IMR-90 (cell line): Measurements from ENCODE around the gene TCF12. TPM values are rescaled to one million over a fixed set of nuclear protein-coding genes. Genes with fewer than 3 reads are reported as not detected.

Experiments
- ATAC-seq: fragments of 200-7000 bp; cut with Tn5 transposase; 2 replicates; pipeline ENCODE4 v1.9.1; 2020; ENCODE audit warnings: low read depth, mild to moderate bottlenecking, moderate library complexity
- BruUV-seq: library from RNA; stranded (reverse); fragments of 400-500 nt; replicated peaks from 2 replicates; lab custom pipeline; 2021; lab: Mats Ljungman, UMichigan
- CTCF ChIA-PET: fragments of 300-600 bp; formaldehyde crosslinking; extraction: SDS; loops from one replicate; lab custom pipeline; 2021; ENCODE audit warnings: antibody characterized with exemption; lab: Yijun Ruan, JAX
- POLR2A ChIA-PET: fragments of 300-600 bp; sonication (Branson Sonifier 250); formaldehyde crosslinking; loops from one replicate; lab custom pipeline; 2022; ENCODE audit warnings: antibody characterized with exemption; ENCODE audit not compliant: unreplicated experiment; lab: Charles Lee
- DNase-seq: peaks from one replicate; pipeline ENCODE4 v3.0.0; 2013
- H2AFZ ChIP-seq: replicated peaks from 2 replicates; pipeline ENCODE3; 2013; ENCODE audit warnings: low read length, mild to moderate bottlenecking; ENCODE audit not compliant: poor library complexity
- H2AK5ac ChIP-seq: 2 replicates; pipeline ENCODE4 v1.6.1; 2013; ENCODE audit warnings: low read depth, low read length, inconsistent platforms
- H2AK9ac ChIP-seq: replicated peaks from 2 replicates; pipeline ENCODE3; 2013; ENCODE audit warnings: mild to moderate bottlenecking, low read depth, low read length, moderate library complexity; ENCODE audit not compliant: poor library complexity
- H2BK120ac ChIP-seq: 2 replicates; pipeline ENCODE4 v1.6.1; 2013; ENCODE audit warnings: low read depth, low read length, inconsistent platforms
- H2BK15ac ChIP-seq: 3 replicates; pipeline ENCODE4 v1.6.1; 2013; ENCODE audit warnings: low read depth, low read length, inconsistent platforms
- H2BK20ac ChIP-seq: 2 replicates; pipeline ENCODE4 v1.6.1; 2013; ENCODE audit warnings: low read depth, mild to moderate bottlenecking, inconsistent platforms, low read length, moderate library complexity
- H2BK5ac ChIP-seq: 2 replicates; pipeline ENCODE4 v1.6.1; 2013; ENCODE audit warnings: mild to moderate bottlenecking, low read depth, low read length, inconsistent platforms; ENCODE audit not compliant: poor library complexity, severe bottlenecking
- H3K14ac ChIP-seq: replicated peaks from 2 replicates; pipeline ENCODE4 v1.6.1; 2013; ENCODE audit warnings: low read depth, low read length, inconsistent platforms
- H3K18ac ChIP-seq: 2 replicates; pipeline ENCODE4 v1.6.1; 2013; ENCODE audit warnings: low read depth, low read length, control low read depth
- H3K23ac ChIP-seq: 2 replicates; pipeline ENCODE4 v1.6.1; 2013; ENCODE audit warnings: low read depth, low read length, inconsistent platforms
- H3K27ac ChIP-seq: 2 replicates; pipeline ENCODE4 v1.5.1; 2013; ENCODE audit warnings: mild to moderate bottlenecking, control low read depth, low read length; ENCODE audit not compliant: insufficient read depth
- H3K27me3 ChIP-seq: 2 replicates; pipeline ENCODE4 v1.6.1; 2013; ENCODE audit warnings: low read length; ENCODE audit not compliant: control insufficient read depth, insufficient read depth
- H3K36me3 ChIP-seq: 2 replicates; pipeline ENCODE4 v1.6.1; 2013; ENCODE audit warnings: low read length, mixed read lengths; ENCODE audit not compliant: control insufficient read depth, insufficient read depth
- H3K4ac ChIP-seq: 2 replicates; pipeline ENCODE4 v1.6.1; 2013; ENCODE audit warnings: low read depth, low read length, inconsistent platforms
- H3K4me1 ChIP-seq: 2 replicates; pipeline ENCODE4 v1.6.1; 2013; ENCODE audit warnings: low read length, mixed read lengths; ENCODE audit not compliant: control insufficient read depth, insufficient read depth
- H3K4me2 ChIP-seq: 2 replicates; pipeline ENCODE4 v1.6.1; 2013; ENCODE audit warnings: low read depth, mild to moderate bottlenecking, control low read depth, low read length, moderate library complexity
- H3K4me3 ChIP-seq: 2 replicates; pipeline ENCODE4 v1.5.1; 2013; ENCODE audit warnings: low read depth, mild to moderate bottlenecking, control low read depth, low read length, moderate library complexity; ENCODE audit not compliant: insufficient read depth
- H3K56ac ChIP-seq: 2 replicates; pipeline ENCODE4 v1.6.1; 2013; ENCODE audit warnings: low read length, inconsistent platforms; ENCODE audit not compliant: insufficient read depth; ENCODE audit errors: extremely low read depth
- H3K79me1 ChIP-seq, 2 experiments: 2 replicates each; pipeline ENCODE4 v1.6.1; 2013; ENCODE audit warnings: low read length in 2 of 2, inconsistent platforms in 1 of 2, low read depth in 1 of 2
- H3K9ac ChIP-seq: 2 replicates; pipeline ENCODE4 v1.6.1; 2013; ENCODE audit warnings: low read depth, low read length, control low read depth
- H3K9me1 ChIP-seq: 2 replicates; pipeline ENCODE4 v1.6.1; 2013; ENCODE audit warnings: low read length, inconsistent platforms; ENCODE audit not compliant: insufficient read depth
- H3K9me3 ChIP-seq: 2 replicates; pipeline ENCODE4 v1.6.1; 2013; ENCODE audit warnings: low read length; ENCODE audit not compliant: control insufficient read depth, insufficient read depth
- H4K20me1 ChIP-seq: 2 replicates; pipeline ENCODE4 v1.6.1; 2013; ENCODE audit warnings: low read length, inconsistent platforms; ENCODE audit not compliant: insufficient read depth
- H4K5ac ChIP-seq: 2 replicates; pipeline ENCODE4 v1.6.1; 2013; ENCODE audit warnings: mild to moderate bottlenecking, low read depth, low read length, control low read depth
- H4K8ac ChIP-seq, 2 experiments: 2 replicates each; pipeline ENCODE4 v1.6.1; 2013; ENCODE audit warnings: low read depth in 2 of 2, low read length in 2 of 2, control low read depth in 1 of 2, inconsistent platforms in 1 of 2
- H4K91ac ChIP-seq: 2 replicates; pipeline ENCODE4 v1.6.1; 2013; ENCODE audit warnings: low read depth, low read length, inconsistent platforms; ENCODE audit not compliant: insufficient read depth
- CTCF ChIP-seq: conservative IDR thresholded peaks from 2 replicates; pipeline ENCODE4 v1.5.1; 2012; ENCODE audit warnings: mild to moderate bottlenecking, low read depth, low read length, improper control_type of control experiment
- MAZ ChIP-seq: IDR thresholded peaks from 2 replicates; pipeline ENCODE4 v1.6.1; 2012; ENCODE audit warnings: low read depth, mild to moderate bottlenecking, low read length, improper control_type of control experiment, moderate library complexity, borderline replicate concordance
- RFX5 ChIP-seq: IDR thresholded peaks from 2 replicates; pipeline ENCODE4 v1.8.0; 2012; ENCODE audit warnings: low read depth, mild to moderate bottlenecking, low read length, moderate library complexity
- SMC3 ChIP-seq: fragments of 150-350 bp; IDR thresholded peaks from 2 replicates; pipeline ENCODE4 v1.6.1; 2016; ENCODE audit warnings: low read depth, mild to moderate bottlenecking, antibody characterized with exemption, low read length, moderate library complexity
- WGBS, 2 experiments: methylation state at CpG; one replicate each; pipeline versions ENCODE4 v1.1.5 to v1.1.7; 2013; ENCODE audit warnings: missing lambda C conversion rate in 2 of 2; ENCODE audit not compliant: insufficient read length in 1 of 2; ENCODE audit errors: extremely low coverage in 2 of 2; 5-methylcytosine and 5-hydroxymethylcytosine counted together
- dilution Hi-C: fragments of 300-500 bp; cut with HindIII; formaldehyde crosslinking; loops from one replicate; pipeline ENCODE4 v1.14.3; 2018; ENCODE audit warnings: low sequenced_read_pairs; ENCODE audit not compliant: unreplicated experiment
- in situ Hi-C: fragments of 300-500 bp; cut with MboI; formaldehyde crosslinking; loops from 3 replicates; pipeline ENCODE4 v1.14.3; 2019; ENCODE audit warnings: low sequenced_read_pairs, inconsistent platforms, mixed read lengths
- intact Hi-C: fragments of 100-400 bp; cut with micrococcal nuclease; formaldehyde crosslinking; loops from 2 replicates; pipeline ENCODE4 v1.10.0; 2022
- polyA plus RNA-seq, 3 experiments: library from polyadenylated mRNA; depleted of rRNA; stranded (reverse); fragments of >200 nt; gene quantifications; 2 replicates each; pipeline ENCODE4 v1.2.3, GENCODE V29; 2012; ENCODE audit warnings: low replicate concordance in 1 of 3
- total RNA-seq: library from RNA; depleted of rRNA; stranded (reverse); fragments of >200 nt; gene quantifications from 2 replicates; pipeline ENCODE4 v1.2.3, GENCODE V29; 2012

The TCF12 gene
- total and polyA plus RNA-seq, 2 of the 4 experiments (the other 2 are of a cell fraction): 79.4 to 160 TPM

DNA sequence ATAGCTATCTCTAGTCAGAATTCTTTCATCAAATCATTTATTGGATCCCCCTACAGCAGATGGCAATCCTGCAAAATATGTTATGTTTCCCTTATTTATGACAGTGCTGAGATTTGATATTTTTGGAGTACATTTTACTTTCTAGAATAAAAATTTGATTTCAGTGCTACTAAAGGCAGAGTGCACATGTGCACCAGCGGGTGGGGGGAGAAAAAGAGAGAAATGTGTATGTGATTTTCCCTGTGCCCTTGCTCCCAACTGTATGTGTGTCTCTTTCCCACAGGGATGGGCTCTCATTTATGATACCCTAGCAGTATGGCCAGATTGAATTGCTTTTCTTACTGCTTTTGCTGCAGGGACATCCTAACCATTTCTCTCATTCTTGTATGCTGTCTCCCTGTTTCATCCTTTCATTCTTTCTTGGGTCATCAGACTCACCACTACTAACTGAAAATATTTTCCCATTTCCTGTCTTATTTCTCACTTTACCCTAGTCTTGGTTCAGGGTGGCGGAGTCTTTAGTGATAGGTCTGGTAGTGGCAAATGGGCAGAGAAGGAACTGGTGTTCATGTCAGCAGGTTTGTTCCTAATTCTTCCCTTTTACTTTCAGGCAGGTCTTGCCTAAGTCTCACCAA lies 140.7 kb downstream of the TCF12 start:
- no peak for ATAC-seq

More for the DNA sequence above, 140.7 kb downstream of the TCF12 start:
- peak overlapping the region; percentile 52 for H2BK5ac ChIP-seq
- H2AK5ac ChIP-seq: peak overlapping the region; percentile 46; the same call in 1 of the 2 replicates
- ChIA-PET POLR2A (no interaction called here), CTCF (no interaction called here)
- TF ChIP-seq CTCF: no peak
- no peak for TF ChIP-seq RFX5
- no peak for TF ChIP-seq MAZ
- TF ChIP-seq SMC3: no peak
- dilution Hi-C loops: no loop called here
- H3K9ac ChIP-seq: no peak overlapping the region
- no peak overlapping the region for H3K4me3 ChIP-seq
- peak overlapping the region; percentile 64; the same call in 1 of the 2 replicates for H4K5ac ChIP-seq
- BruUV-seq: no TSS peak
- intact Hi-C loops: no loop called here
- H4K91ac ChIP-seq: 0 out of 2 replicates have a peak overlapping the region, but pooled peaks have one; percentile 17
- peak overlapping the region; percentile 21; the same call in 1 of the 2 replicates for H3K4me2 ChIP-seq
- peak overlapping the region; percentile 23 for H3K14ac ChIP-seq
- H2AFZ ChIP-seq: no peak overlapping the region
- peak overlapping the region; percentile 15; the same call in 1 of the 2 replicates for H2BK20ac ChIP-seq
- peaks cover 18 to 64% of the 10 kb centered on the region in 2 experiments for H3K79me1 ChIP-seq
- peak overlapping the region in 1 of 2 experiments; percentile 2; a peak in 1 of 4 replicates for H4K8ac ChIP-seq
- 0 out of 3 replicates have a peak overlapping the region, but pooled peaks have one; percentile 10 for H2BK15ac ChIP-seq
- peaks cover 24% of the 10 kb centered on the region; the same call in 1 of the 2 replicates for H4K20me1 ChIP-seq
- peak overlapping the region; percentile 21 for H3K23ac ChIP-seq
- H3K36me3 ChIP-seq: no peaks in the 10 kb centered on the region
- no peaks in the 10 kb centered on the region for H3K27me3 ChIP-seq
- H3K18ac ChIP-seq: peak overlapping the region; percentile 64; the same call in 1 of the 2 replicates
- in situ Hi-C loops: no loop called here
- no peak overlapping the region for H3K27ac ChIP-seq
- no peak overlapping the region for H3K56ac ChIP-seq
- peak overlapping the region; percentile 8; the same call in 1 of the 2 replicates for H2BK120ac ChIP-seq
- H3K9me3 ChIP-seq: no peaks in the 10 kb centered on the region
- no peak overlapping the region for H2AK9ac ChIP-seq
- H3K4ac ChIP-seq: peak overlapping the region; percentile 6; the same call in 1 of the 2 replicates
- no peak for DNase-seq
- peaks cover 16% of the 10 kb centered on the region for H3K4me1 ChIP-seq
- WGBS, 2 experiments: no CpG with 5 or more reads among the region's 2 CpGs
- peaks cover 9% of the 10 kb centered on the region for H3K9me1 ChIP-seq
